H1 (cell line): ENCODE measurements around the gene MR1. TPM values are rescaled to one million over a fixed set of nuclear protein-coding genes. Genes with fewer than 3 reads are reported as not detected.

Experiments used
- CTCF ChIA-PET: fragments of 300-600 bp; sonication (Branson Sonifier 250); formaldehyde crosslinking; loops from one replicate; lab custom pipeline; 2021; ENCODE audit not compliant: partially characterized antibody; lab: Charles Lee
- POLR2A ChIA-PET: fragments of 300-600 bp; sonication (Branson Sonifier 250); formaldehyde crosslinking; loops from one replicate; lab custom pipeline; 2021; ENCODE audit warnings: inconsistent platforms; ENCODE audit not compliant: partially characterized antibody; lab: Charles Lee
- DNase-seq, 2 experiments: peaks; one replicate each; pipeline versions ENCODE4 v3.0.0 to v3.0.0-alpha.2; 2010 to 2022; ENCODE audit warnings: low spot score in 2 of 2, low read depth in 1 of 2, mixed read lengths in 1 of 2
- FAIRE-seq: peaks from 2 replicates; lab custom pipeline; 2011; peaks lifted over from hg19 to GRCh38; lab: Jason Lieb, UNC
- H2AFZ ChIP-seq: 2 replicates; pipeline ENCODE4 v1.8.1; 2012; ENCODE audit warnings: low read length, inconsistent platforms
- H2AK5ac ChIP-seq: 2 replicates; pipeline ENCODE4 v1.6.1; 2013; ENCODE audit warnings: low read depth, low read length
- H2BK120ac ChIP-seq: replicated peaks from 2 replicates; pipeline ENCODE3; 2013; ENCODE audit warnings: low read depth, low read length, inconsistent platforms
- H2BK12ac ChIP-seq: 2 replicates; pipeline ENCODE4 v1.6.1; 2013; ENCODE audit warnings: low read depth, low read length
- H2BK15ac ChIP-seq: 2 replicates; pipeline ENCODE4 v1.6.1; 2013; ENCODE audit warnings: low read length
- H2BK20ac ChIP-seq: 2 replicates; pipeline ENCODE4 v1.6.1; 2013; ENCODE audit warnings: low read length
- H2BK5ac ChIP-seq: 2 replicates; pipeline ENCODE4 v1.6.1; 2013; ENCODE audit warnings: low read depth, low read length
- H3K14ac ChIP-seq: 2 replicates; pipeline ENCODE4 v1.6.1; 2013; ENCODE audit warnings: inconsistent platforms; ENCODE audit not compliant: insufficient read length
- H3K18ac ChIP-seq: 2 replicates; pipeline ENCODE4 v1.6.1; 2013; ENCODE audit warnings: low read length; ENCODE audit errors: extremely low read depth
- H3K23ac ChIP-seq: 2 replicates; pipeline ENCODE4 v1.6.1; 2013; ENCODE audit warnings: inconsistent platforms; ENCODE audit not compliant: insufficient read length
- H3K23me2 ChIP-seq: 2 replicates; pipeline ENCODE4 v1.6.1; 2013; ENCODE audit warnings: low read depth, low read length
- H3K27ac ChIP-seq: 2 replicates; pipeline ENCODE4 v1.6.1; 2011; ENCODE audit warnings: low read depth, low read length, inconsistent platforms
- H3K27me3 ChIP-seq, 4 experiments: replicated peaks in 1 of 4; 1 replicate in 1 of 4; 2 replicates in 3 of 4; pipeline versions ENCODE4 v1.6.1 to v1.8.1; 2011 to 2013; ENCODE audit warnings: low read length in 3 of 4, mild to moderate bottlenecking in 3 of 4, inconsistent platforms in 2 of 4, mixed read lengths in 2 of 4, moderate library complexity in 1 of 4; ENCODE audit not compliant: control insufficient read depth in 3 of 4, insufficient read depth in 3 of 4; ENCODE audit errors: extremely low read depth in 1 of 4
- H3K36me3 ChIP-seq, 4 experiments: 2 replicates each; pipeline versions ENCODE4 v1.6.1 to v1.8.1; 2011 to 2013; ENCODE audit warnings: mild to moderate bottlenecking in 4 of 4, low read length in 3 of 4, moderate library complexity in 2 of 4, control low read depth in 1 of 4, inconsistent platforms in 1 of 4; ENCODE audit not compliant: insufficient read depth in 4 of 4, control insufficient read depth in 2 of 4
- H3K4ac ChIP-seq: replicated peaks from 2 replicates; pipeline ENCODE3; 2013; ENCODE audit warnings: low read length, low read depth, mixed read lengths, inconsistent platforms; ENCODE audit not compliant: insufficient read length
- H3K4me1 ChIP-seq, 4 experiments: replicated peaks in 1 of 4; 1 replicate in 1 of 4; 2 replicates in 3 of 4; pipeline versions ENCODE4 v1.6.1 to v1.8.1; 2011 to 2013; ENCODE audit warnings: low read length in 3 of 4, inconsistent platforms in 2 of 4, mixed read lengths in 1 of 4; ENCODE audit not compliant: insufficient read depth in 4 of 4, control insufficient read depth in 3 of 4
- H3K4me2 ChIP-seq, 2 experiments: 2 replicates each; pipeline versions ENCODE4 v1.6.1 to v1.8.1; 2011 to 2013; ENCODE audit warnings: low read depth in 2 of 2, low read length in 2 of 2, control low read depth in 1 of 2, inconsistent platforms in 1 of 2, mild to moderate bottlenecking in 1 of 2; ENCODE audit not compliant: insufficient read depth in 1 of 2
- H3K4me3 ChIP-seq, 4 experiments: fragments of 200-600, 300-600 bp in 1 of 4; sonication (generic), shearing (Covaris generic), sonication (Bioruptor Twin) in 1 of 4; 2 replicates each; pipeline versions ENCODE4 v1.5.1 to v1.8.1; 2011 to 2016; ENCODE audit warnings: low read length in 4 of 4, low read depth in 3 of 4, control low read depth in 2 of 4, inconsistent platforms in 2 of 4, mild to moderate bottlenecking in 2 of 4, mixed read lengths in 1 of 4, moderate library complexity in 1 of 4; ENCODE audit not compliant: insufficient read depth in 2 of 4; ENCODE audit errors: extremely low read depth in 1 of 4
- H3K56ac ChIP-seq: replicated peaks from 2 replicates; pipeline ENCODE3; 2013; ENCODE audit warnings: low read depth, mild to moderate bottlenecking, mixed read lengths, low read length, inconsistent platforms; ENCODE audit not compliant: insufficient read length
- H3K79me1 ChIP-seq: 2 replicates; pipeline ENCODE4 v1.6.1; 2013; ENCODE audit warnings: low read depth, low read length, control low read depth
- H3K79me2 ChIP-seq, 2 experiments: 2 replicates each; pipeline versions ENCODE4 v1.6.1 to v1.8.1; 2012 to 2013; ENCODE audit warnings: low read length in 2 of 2, mild to moderate bottlenecking in 2 of 2, inconsistent platforms in 1 of 2; ENCODE audit not compliant: insufficient read depth in 2 of 2, control insufficient read depth in 1 of 2
- H3K9ac ChIP-seq, 4 experiments: replicated peaks in 1 of 4; 1 replicate in 1 of 4; 2 replicates in 3 of 4; pipeline versions ENCODE4 v1.6.1 to v1.8.1; 2011 to 2013; ENCODE audit warnings: low read depth in 3 of 4, low read length in 3 of 4, control low read depth in 2 of 4, mild to moderate bottlenecking in 2 of 4, moderate library complexity in 2 of 4, inconsistent platforms in 1 of 4; ENCODE audit errors: extremely low read depth in 1 of 4
- H3K9me3 ChIP-seq, 2 experiments: 2 replicates each; pipeline versions ENCODE4 v1.6.1 to v1.8.1; 2012 to 2013; ENCODE audit warnings: mild to moderate bottlenecking in 2 of 2, moderate library complexity in 2 of 2, control low read depth in 1 of 2, inconsistent platforms in 1 of 2, low read depth in 1 of 2, low read length in 1 of 2, mixed read lengths in 1 of 2; ENCODE audit not compliant: insufficient read depth in 2 of 2
- H4K20me1 ChIP-seq, 2 experiments: replicated peaks in 1 of 2; 2 replicates each; pipeline versions ENCODE3 to v1.8.1; 2011 to 2013; ENCODE audit warnings: inconsistent platforms in 2 of 2, low read length in 2 of 2, mild to moderate bottlenecking in 1 of 2; ENCODE audit not compliant: insufficient read depth in 2 of 2, control insufficient read depth in 1 of 2
- H4K5ac ChIP-seq: 2 replicates; pipeline ENCODE4 v1.6.1; 2013; ENCODE audit warnings: low read length, low read depth, mixed read lengths, inconsistent platforms; ENCODE audit not compliant: insufficient read length
- H4K8ac ChIP-seq: 2 replicates; pipeline ENCODE4 v1.8.0; 2013; ENCODE audit warnings: mild to moderate bottlenecking, moderate library complexity, low read length, inconsistent platforms; ENCODE audit not compliant: insufficient read depth; ENCODE audit errors: extremely low read depth
- H4K91ac ChIP-seq: replicated peaks from 2 replicates; pipeline ENCODE3; 2013; ENCODE audit warnings: low read length, mixed read lengths, inconsistent platforms; ENCODE audit not compliant: insufficient read length
- BACH1 ChIP-seq: IDR thresholded peaks from 2 replicates; pipeline ENCODE4 v1.6.1; 2012; ENCODE audit warnings: low read length, improper control_type of control experiment
- HDAC6 ChIP-seq: IDR thresholded peaks from one replicate; pipeline ENCODE4 v1.7.1; 2012; ENCODE audit warnings: low read depth, mild to moderate bottlenecking, inconsistent platforms, low read length, moderate library complexity
- POLR2A ChIP-seq, 2 experiments: IDR thresholded peaks; 1 replicate in 1 of 2; 2 replicates in 1 of 2; pipeline ENCODE4 v1.6.1; 2011; ENCODE audit warnings: low read depth in 2 of 2, low read length in 2 of 2, mild to moderate bottlenecking in 2 of 2; ENCODE audit errors: control extremely low read depth in 1 of 2
- POLR2AphosphoS5 ChIP-seq: IDR thresholded peaks from 2 replicates; pipeline ENCODE4 v1.6.1; 2011; ENCODE audit warnings: low read depth, low read length
- RNF2 ChIP-seq: fragments of 200-900, 300-1000 bp; sonication (generic); IDR thresholded peaks from 2 replicates; pipeline ENCODE4 v1.7.1; 2016; ENCODE audit warnings: borderline replicate concordance, low read depth, mild to moderate bottlenecking, antibody characterized with exemption, low read length; ENCODE audit not compliant: poor library complexity, severe bottlenecking; ENCODE audit errors: missing control alignments
- TEAD4 ChIP-seq: IDR thresholded peaks from 2 replicates; pipeline ENCODE4 v1.6.1; 2012; ENCODE audit warnings: low read depth, low read length, inconsistent platforms, mixed read lengths
- WGBS, 2 experiments: shearing (Covaris generic) in 1 of 2; methylation state at CpG; one replicate each; pipeline versions ENCODE4 v1.1.6 to v1.1.7; 2013 to 2015; ENCODE audit warnings: low lambda C conversion rate in 2 of 2, mixed read lengths in 2 of 2, inconsistent platforms in 1 of 2, low coverage in 1 of 2, missing lambda C conversion rate in 1 of 2; ENCODE audit not compliant: insufficient replicate concordance in 2 of 2, insufficient coverage in 1 of 2, insufficient read length in 1 of 2; ENCODE audit errors: extremely low coverage in 1 of 2, missing lambda C conversion rate in 1 of 2; 5-methylcytosine and 5-hydroxymethylcytosine counted together
- polyA plus RNA-seq, 7 experiments: library from polyadenylated mRNA; depleted of rRNA in 3 of 7; stranded (reverse) in 5 of 7; unstranded in 2 of 7; fragments of >200 nt in 5 of 7; fragments of 200-250 nt in 2 of 7; gene quantifications; 1 replicate in 5 of 7; 2 replicates in 1 of 7; 4 replicates in 1 of 7; pipeline versions ENCODE4 v1.2.1 to v1.2.3, GENCODE V29; 2011 to 2013; ENCODE audit warnings: missing spikeins in 2 of 7, mixed read lengths in 2 of 7
- total RNA-seq: library from RNA; stranded (reverse); fragmentation: NEBNext Ultra II Directional; extraction: Animal tissue kit (Norgen Biotek cat#: 25700); gene quantifications from 2 replicates; pipeline ENCODE4 v1.2.1, GENCODE V29; 2021
- TF ChIP-seq, protein P1 (sequence below): IDR thresholded peaks from 2 replicates; pipeline ENCODE4 v1.6.1; 2011; ENCODE audit warnings: low read depth, mild to moderate bottlenecking, low read length; ENCODE audit not compliant: insufficient read depth

Gene MR1
- total and polyA plus RNA-seq, 2 of the 8 experiments (the other 6 are each of a cell fraction or from before 2014, with no cell fraction given): 0.09 TPM; not detected in 1

DNA sequence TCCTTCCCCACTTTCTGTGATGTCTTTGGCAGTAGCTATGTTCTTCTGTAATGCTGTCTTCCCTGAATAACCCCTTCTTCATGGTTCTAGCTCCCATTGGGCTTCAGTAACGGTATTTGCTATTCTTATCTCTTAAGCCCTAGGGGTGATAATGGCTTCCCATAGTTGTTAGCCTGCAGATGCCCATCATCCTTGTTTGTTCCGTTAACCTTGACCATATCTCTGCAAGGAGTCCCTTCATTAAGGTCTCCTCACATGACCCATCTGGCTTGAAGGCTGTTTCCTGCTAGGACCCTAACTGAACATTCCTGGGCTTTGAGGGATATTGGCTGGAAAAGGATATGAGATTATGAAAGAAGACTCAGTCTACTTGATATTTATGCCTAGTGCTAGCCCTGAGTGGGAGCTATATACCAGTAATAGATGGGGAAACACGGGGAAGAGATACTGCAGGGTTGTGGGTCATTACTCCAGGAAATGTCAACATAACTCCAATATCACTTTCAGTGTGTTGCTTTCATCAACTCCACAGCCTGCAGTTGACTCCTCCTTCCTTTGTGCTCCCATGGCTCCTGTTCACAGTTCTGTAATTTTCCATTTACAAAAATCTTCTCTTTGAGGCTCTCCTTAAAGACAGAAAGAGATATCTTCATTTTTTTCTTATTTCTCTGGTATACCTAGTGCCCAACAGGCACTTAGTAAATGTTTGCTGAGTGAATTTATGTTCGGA lies 2.5 kb downstream of the MR1 start:
- FAIRE-seq: no peak
- CTCF ChIA-PET: interaction anchor here (0.5 to 12.7 kb wide), 10 partner anchors 8 to 162 kb away, joined by 3 to 142 read pairs (median 4); no protein-coding TSS in a partner anchor
- 81% methylated on average over 4 of the region's 4 CpGs; no CpG with 5 or more reads in 1 of the 2 experiments for WGBS, 2 experiments
- TF ChIP-seq HDAC6: no peak
- no peak for TF ChIP-seq BACH1
- TF ChIP-seq, protein P1, sequence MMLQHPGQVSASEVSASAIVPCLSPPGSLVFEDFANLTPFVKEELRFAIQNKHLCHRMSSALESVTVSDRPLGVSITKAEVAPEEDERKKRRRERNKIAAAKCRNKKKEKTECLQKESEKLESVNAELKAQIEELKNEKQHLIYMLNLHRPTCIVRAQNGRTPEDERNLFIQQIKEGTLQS: no peak
- no peak for TF ChIP-seq POLR2A (IDR thresholded peaks at IDR 0.05; ENCODE audit: control extremely low read depth in 1 of 2, low read depth in 2 of 2, low read length in 2 of 2)
- TF ChIP-seq POLR2AphosphoS5: no peak
- no peak for TF ChIP-seq RNF2
- TF ChIP-seq TEAD4: no peak

More for the DNA sequence above, 2.5 kb downstream of the MR1 start:
- POLR2A ChIA-PET: interaction anchor here (1.9 kb wide), 1 partner anchor 52 kb away, joined by 7 read pairs; the partner anchor contains the start of gene IER5
- H3K9me3 ChIP-seq: no peaks in the 10 kb centered on the region
- no peak overlapping the region for H3K4me2 ChIP-seq
- no peak overlapping the region for H3K4ac ChIP-seq
- DNase-seq: no peak
- no peak overlapping the region for H3K4me3 ChIP-seq
- no peak overlapping the region for H2BK12ac ChIP-seq
- no peak overlapping the region for H2AK5ac ChIP-seq
- H3K36me3 ChIP-seq: no peaks in the 10 kb centered on the region
- no peak overlapping the region for H3K9ac ChIP-seq
- H3K23ac ChIP-seq: no peak overlapping the region
- H3K23me2 ChIP-seq: no peaks in the 10 kb centered on the region
- H2BK15ac ChIP-seq: no peak overlapping the region
- no peaks in the 10 kb centered on the region for H3K79me2 ChIP-seq
- no peaks in the 10 kb centered on the region for H3K79me1 ChIP-seq
- no peak overlapping the region for H3K56ac ChIP-seq
- H4K8ac ChIP-seq: no peak overlapping the region
- H3K4me1 ChIP-seq: no peaks in the 10 kb centered on the region
- H3K18ac ChIP-seq: no peak overlapping the region
- no peak overlapping the region for H3K14ac ChIP-seq
- 0 out of 2 replicates have a peak overlapping the region, but pooled peaks have one; percentile 42 for H2AFZ ChIP-seq
- no peak overlapping the region for H3K27ac ChIP-seq
- no peak overlapping the region for H4K5ac ChIP-seq
- H2BK5ac ChIP-seq: no peak overlapping the region
- H3K27me3 ChIP-seq: no peaks in the 10 kb centered on the region
- H4K20me1 ChIP-seq: no peaks in the 10 kb centered on the region
- no peak overlapping the region for H2BK20ac ChIP-seq
- no peak overlapping the region for H4K91ac ChIP-seq
- no peak overlapping the region for H2BK120ac ChIP-seq
